ENCODE measurements around the gene ISOC2. TPM values are rescaled to one million over a fixed set of nuclear protein-coding genes. Genes with fewer than 3 reads are reported as not detected.

The ISOC2 gene
- total and polyA plus RNA-seq, 9 of the 15 experiments (the other 6 are each of a cell fraction or from before 2014, with no cell fraction given), result 1.2 to 229 (median 58.3) TPM

- TF ChIP-seq ZBTB40 (IDR thresholded peaks at IDR 0.05) (no peak), ZBTB40 (CRISPR knock-in tag; IDR thresholded peaks at IDR 0.05) (no peak), CEBPZ (IDR thresholded peaks at IDR 0.05; ENCODE audit: borderline replicate concordance, low read depth, low read length) (no peak), PTTG1 (tag; IDR thresholded peaks at IDR 0.05; ENCODE audit: low read depth) (no peak), ARID2 (IDR thresholded peaks at IDR 0.05) (no peak), TAL1 (IDR thresholded peaks at IDR 0.05) (no peak), RBFOX2 (IDR thresholded peaks at IDR 0.05; ENCODE audit: low read depth, low read length) (peak; percentile 4; the same call in 1 of the 2 replicates), ZFPM2 (CRISPR knock-in tag; IDR thresholded peaks at IDR 0.05) (no peak), NRF1 (conservative IDR thresholded peaks at IDR 0.05 in 1 of 2, IDR thresholded peaks at IDR 0.05 in 1 of 2) (no peak), HES1 (IDR thresholded peaks at IDR 0.05; ENCODE audit: low read depth) (no peak), ZEB2 (IDR thresholded peaks at IDR 0.05) (no peak), NR2F6 (CRISPR knock-in tag; IDR thresholded peaks at IDR 0.05) (no peak), GATAD2A (IDR thresholded peaks at IDR 0.05) (no peak), MEF2D (tag; conservative IDR thresholded peaks at IDR 0.05; ENCODE audit: low read depth) (no peak), SIN3A (IDR thresholded peaks at IDR 0.05; ENCODE audit: borderline replicate concordance in 2 of 2, control insufficient read depth in 1 of 2, low read depth in 2 of 2, low read length in 2 of 2) (peak in 1 of 2 experiments; percentile 45; a peak in 2 of 4 replicates)
Measured at GRCh38 chr19:55406091-55406825, 55.2 kb downstream of the ISOC2 start (continued).
